Activated CD4-positive, alpha-beta T cell treated with anti-CD3 and anti-CD28 coated beads, Interleukin-2, Interleukin-4, amounts not matched to agents 100 ng/mL and 50 ng/mL, durations not matched to agents 16 hours and 8 hours (primary cell): ENCODE data around the gene MOCOS.

Source experiments
- DNase-seq: peaks from one replicate; pipeline ENCODE4 v3.0.0-alpha.2; 2020; ENCODE audit warnings: low spot score

The MOCOS gene

DNA sequence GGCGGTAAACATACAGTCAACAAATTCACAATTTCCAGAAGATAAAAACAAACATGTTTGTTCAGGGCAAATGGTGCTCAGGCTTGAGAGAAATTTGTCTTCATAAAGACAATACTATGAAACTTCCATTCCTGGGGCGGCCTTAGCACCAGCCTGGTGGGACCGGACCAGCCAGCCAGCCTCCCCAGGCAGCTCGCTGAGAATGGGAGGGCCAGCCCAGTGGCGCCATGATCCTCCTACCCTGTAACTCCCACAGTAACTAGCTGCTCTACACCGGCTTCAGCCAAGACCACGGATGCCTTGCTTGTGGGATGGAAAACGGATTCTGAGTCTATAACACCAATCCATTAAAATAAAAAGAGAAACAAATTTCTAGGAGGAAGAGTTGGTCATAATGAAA lies 86.0 kb downstream of the MOCOS start:
- DNase-seq = no peak

DNA sequence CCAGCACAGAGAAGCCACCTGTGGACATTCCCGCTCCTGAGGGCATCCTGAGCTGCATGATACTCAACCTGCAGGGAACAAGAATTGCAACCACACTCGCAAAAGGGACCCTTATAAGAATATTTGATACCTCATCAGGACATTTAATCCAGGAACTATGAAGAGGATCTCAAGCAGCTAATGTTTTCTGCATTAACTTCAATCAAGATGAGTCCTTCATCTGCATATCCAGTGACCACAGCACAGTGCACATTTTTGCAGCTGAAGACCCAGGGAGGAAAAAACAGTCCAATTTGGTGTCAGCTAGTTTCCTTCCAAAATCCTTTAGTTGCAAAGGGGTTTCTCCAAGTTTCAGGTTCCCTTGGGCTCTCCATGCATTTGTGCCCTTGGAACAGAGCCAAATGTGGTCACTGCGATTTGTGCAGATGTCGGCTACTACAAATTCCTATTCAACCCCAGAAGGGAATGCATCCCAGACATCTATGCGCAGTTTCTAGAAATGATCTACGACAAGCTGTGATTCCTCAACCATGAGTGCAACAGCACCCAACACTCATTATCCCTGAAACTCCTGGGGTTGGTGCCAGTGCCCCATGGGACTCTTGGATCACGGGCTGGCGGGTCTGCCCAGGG lies 86.9 kb downstream of the MOCOS start:
- DNase-seq = no peak

DNA sequence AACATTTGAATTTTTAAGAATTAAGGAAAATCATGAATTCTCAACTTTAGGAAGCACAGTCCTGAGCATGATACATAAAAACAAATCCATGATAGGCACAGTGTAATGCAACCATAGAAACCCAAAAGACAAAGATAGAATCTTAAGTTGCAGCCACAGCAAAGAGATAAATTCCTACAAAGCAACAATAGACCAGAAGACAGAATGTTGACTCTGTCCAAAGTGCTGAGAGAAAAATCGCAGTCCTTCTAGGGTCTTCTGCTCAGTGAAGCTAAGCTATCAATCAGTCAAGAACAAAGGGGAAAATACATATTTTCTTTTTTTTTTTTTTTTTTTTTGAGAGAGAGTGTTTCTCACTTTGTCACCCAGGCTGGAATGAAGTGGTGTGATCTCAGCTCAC lies 88.3 kb downstream of the MOCOS start:
- DNase-seq = no peak

DNA sequence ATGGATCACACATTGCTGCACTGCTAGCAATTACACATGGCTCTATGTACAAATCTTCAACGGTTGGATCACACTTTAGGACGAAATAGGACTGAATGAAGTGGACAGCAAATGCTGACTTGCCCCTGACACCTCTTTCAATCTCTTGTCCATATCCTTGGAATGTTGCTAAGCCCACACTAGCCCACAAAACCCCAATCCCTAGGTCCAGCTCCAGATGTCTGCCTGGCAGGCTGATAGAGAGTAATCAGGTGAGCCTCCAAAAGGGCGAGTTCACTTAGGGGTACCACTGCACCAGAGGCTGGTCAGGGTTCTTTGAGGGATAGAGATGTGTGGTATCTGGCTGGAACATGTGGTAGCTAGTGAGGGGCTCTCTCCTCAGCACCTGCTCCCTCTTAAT lies 91.7 kb downstream of the MOCOS start:
- no peak for DNase-seq

DNA sequence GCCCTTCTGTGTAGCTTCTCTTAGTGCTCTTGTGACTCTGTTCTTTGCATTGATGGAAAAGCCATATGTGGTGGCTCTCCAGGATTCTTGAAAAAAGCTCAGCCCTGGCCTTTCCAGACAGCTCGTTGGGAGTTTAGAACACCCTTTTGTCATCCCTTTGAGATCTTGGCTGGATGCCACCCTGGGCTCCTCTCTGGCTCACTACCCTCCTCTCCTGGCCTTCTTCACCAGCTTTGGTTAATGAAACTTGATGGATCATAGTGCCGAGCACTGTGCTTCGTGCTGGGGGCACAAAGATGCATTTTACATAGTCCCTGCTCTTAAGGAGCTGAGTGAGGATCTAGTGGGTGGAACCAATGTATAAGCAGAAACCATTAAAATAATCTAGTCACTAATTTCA lies 94.6 kb downstream of the MOCOS start:
- DNase-seq = no peak

DNA sequence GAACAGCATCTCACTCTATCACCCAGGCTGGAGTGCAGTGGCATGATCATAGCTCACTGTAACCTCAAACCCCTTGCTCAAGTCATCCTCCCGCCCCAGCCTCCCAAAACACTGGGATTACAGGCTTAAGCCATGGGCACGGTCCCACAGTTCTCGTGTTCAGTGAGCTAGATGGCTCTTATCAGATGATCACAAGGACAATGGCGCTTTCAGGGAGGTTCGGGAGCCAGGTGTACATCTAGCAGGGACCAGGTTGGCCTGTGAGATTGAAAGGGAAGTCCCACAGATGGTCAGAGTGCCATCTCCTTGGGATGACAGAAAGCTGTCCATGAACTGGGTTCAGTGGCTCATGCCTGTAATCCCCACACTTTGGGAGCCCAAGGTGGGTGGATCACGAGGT lies 96.2 kb downstream of the MOCOS start:
- no peak for DNase-seq

DNA sequence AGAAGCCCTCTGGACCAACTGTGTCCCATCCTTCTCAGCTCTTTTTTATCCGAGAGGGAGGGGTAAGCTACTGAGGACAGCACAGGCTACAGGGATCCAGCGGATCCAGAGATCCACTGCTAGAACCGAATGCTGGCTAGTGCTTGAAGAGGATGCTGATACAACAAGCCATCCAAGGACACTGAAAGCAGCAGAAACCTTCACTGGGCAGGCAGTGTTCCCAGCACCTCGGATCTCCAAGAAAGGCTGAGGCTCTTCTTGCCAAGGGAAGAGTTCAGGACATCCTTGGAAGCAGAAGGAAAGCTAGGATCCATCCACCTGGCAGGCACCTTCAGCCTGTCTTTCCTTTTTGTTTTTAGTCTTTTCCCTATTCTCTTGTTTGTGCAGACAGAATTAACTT lies 97.0 kb downstream of the MOCOS start:
- no peak for DNase-seq

DNA sequence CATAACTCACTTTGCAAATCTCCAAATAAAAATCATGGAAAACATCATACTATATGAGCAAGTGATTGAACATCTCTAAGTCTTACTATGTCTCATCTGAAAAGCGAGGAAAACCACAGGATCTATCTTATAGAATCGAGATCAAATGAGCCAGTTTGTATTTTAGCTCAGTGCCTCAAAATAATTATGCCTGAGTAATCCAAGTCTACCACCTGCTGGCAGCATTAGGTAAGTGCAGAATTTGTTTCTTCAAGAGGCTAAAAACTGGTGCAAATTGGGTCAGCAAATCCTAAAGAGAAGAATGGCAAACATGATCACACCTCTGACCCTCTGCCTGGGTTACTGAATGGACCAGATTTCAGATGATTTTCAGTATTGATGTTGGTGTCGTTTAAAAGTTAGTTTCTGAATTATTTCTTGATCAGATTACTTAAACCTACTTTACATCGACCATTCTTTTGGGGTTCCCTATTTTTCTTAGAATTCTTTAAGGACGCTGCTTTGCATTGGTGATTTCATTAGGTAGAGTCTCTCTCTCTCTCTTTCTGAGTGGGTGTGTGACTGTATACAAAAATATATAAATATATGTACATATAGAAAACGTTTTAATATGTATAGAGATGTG lies 97.5 kb downstream of the MOCOS start:
- DNase-seq = peak; percentile 55

DNA sequence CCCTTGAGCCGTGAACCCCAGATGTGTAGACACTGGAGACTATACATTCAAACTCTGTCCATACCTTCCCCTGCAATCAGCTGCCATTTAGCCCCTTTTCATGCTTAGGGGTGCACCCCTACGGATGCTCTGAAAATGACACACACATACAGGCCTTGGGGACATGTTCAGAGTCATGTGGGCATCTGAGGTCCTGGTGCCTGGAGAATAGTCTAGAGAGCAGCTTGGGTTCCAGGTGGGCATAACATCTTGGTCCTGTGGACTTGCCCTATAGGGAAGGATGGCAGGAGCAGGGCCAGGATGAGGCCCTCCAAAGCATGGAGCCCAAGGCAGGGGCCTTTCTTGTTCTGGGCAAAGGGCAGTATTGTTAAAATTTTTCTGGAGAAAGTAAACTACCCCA lies 100.4 kb downstream of the MOCOS start:
- DNase-seq = no peak

DNA sequence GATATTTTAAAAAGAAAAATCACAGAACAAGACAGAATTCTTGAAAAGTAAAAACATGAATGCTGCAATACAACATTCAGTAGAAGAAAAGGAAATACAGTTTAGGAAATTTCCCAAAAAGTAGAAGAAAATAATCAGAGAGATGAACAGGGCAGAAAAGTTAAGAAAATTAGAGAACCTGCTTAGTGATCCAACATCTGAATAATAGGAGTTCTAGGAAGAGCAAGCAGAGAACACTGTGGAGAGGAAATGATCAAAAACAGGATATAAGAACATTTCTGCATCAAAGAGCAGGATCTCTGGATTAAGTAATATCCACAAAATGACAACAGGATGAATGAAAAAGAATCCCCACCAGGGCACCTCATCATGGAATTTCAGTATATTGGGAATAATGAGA lies 101.4 kb downstream of the MOCOS start:
- DNase-seq = no peak

DNA sequence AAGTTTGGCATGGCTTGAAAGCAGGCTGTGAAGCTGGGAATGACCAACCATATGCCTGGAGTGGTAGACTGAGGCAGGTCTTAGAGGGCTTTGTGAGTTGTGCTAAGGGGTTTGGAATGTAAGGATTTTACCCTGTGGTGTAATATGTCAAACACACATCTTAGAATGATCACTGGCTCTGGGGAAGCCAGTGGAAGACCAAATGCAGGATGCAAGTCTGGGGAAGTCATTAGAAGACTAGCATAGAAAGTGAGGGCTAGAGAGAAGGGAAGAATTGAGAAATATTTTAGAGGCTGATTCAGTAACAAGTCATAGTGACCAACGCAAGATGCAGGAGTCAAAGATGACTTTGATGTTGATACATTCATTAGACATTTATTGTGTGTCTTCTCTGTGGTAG lies 106.7 kb downstream of the MOCOS start:
- DNase-seq = no peak

DNA sequence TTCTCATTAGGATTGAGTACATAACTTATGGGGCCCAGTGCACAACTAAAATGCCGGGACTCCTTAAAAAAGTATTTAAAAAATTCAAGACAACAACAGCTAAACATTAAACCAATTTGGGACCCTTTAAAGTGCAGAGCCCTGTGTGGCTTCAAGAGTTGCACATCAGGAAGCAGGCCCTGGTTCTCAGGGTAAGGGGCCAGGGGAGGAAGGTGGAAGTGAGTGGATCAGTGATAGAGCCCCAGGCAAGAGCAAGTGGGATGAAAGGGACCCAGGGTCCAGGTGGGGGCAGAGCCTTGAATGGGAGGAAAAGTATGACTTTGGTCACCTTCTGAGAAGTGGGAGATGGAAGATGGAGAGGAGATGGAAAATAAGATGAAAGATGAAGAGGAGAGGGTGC lies 107.9 kb downstream of the MOCOS start:
- no peak for DNase-seq

DNA sequence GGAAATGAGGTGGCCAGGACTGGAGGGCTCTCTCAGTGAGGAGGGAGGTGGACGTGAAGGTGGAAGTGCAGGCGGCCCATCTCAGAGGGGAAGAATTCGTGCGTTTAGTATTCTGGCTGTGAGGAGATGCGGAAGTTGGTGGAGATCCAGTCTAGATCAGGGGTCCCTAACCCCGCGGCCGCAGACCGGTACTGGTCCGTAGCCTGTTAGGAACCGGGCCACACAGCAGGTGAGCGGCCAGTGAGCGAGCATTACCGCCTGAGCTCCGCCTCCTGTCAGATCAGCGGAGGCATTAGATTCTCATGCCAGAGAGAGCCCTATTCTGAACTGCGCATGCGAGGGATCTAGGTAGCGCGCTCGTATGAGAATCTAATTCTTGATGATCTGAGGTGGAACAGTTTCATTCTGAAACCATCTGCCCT lies 108.6 kb downstream of the MOCOS start:
- no peak for DNase-seq

DNA sequence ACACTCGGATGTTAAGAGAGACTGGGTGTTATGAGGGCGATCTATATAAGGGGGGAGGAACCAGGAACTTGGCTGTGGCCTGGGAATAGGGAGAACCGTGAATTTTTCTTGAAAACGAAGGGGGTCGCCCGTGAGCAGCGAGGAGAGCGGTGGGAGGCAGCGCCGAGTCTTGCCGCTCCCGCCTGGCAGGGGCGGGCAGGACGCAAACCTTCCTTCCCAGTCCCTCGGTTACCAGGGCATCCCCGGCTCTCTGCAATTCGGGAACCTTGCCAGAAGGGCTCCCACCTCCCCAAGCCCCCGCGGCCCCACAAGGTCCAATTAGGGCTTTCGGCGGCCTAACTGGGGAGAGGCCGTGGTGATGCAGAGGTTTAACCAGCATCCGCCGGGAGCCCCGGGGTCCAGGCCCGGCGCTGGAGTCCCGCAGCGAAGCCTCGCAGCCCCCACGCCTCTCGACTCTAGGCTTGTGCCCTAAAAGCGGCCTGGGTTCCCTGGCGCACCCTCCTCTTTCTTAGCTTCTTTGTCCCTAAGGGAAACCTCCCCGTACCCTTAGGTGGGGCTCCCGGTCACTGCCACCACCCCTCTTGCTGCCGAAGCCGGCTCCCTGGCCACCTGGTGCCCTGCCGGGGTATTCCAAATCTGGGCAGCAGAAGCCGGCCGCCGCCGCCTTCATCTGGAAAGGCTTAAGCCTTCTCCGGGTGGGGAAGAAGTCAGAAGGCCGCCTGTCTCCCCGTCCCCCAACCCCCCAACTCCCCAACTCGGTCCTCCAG lies 109.5 kb downstream of the MOCOS start:
- no peak for DNase-seq

DNA sequence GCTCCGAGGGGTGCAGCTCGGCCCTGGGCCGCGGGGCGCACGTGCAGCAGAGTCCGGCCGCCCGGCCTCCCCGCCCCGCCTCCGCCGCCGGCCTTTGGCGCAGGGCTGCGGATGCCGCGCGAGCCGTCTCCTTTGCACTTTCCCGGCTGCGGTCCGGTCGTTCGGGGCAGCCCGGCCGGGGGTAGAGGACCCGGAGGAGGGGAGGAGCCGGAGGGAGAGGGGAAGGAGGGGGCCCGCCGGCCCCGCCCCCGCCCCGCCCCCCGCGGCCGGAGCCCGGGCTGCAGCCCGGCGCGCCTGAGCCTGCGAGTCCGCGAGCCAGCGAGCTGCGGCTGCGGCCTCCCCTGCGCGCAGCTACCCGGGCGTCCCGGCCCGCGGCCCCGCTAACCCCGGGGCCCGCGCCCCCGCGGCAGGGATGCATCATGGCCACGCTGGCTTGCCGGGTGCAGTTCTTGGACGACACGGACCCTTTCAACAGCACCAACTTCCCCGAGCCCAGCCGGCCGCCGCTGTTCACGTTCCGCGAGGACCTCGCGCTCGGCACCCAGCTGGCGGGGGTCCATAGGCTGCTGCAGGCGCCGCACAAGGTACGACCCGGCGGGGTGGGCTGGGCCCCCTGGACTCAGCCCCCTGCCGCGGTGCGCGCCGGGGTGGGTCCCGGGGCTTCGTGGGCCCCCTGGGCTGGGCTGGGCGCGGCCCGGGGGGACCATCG lies 110.3 kb downstream of the MOCOS start, which contains the start of gene FHOD3:
Gene FHOD3, plus strand, starts transcription at position 297 of the 709 bp plus-strand sequence. Its CDS starts 123 bp downstream, at position 420.
- no peak for DNase-seq

DNA sequence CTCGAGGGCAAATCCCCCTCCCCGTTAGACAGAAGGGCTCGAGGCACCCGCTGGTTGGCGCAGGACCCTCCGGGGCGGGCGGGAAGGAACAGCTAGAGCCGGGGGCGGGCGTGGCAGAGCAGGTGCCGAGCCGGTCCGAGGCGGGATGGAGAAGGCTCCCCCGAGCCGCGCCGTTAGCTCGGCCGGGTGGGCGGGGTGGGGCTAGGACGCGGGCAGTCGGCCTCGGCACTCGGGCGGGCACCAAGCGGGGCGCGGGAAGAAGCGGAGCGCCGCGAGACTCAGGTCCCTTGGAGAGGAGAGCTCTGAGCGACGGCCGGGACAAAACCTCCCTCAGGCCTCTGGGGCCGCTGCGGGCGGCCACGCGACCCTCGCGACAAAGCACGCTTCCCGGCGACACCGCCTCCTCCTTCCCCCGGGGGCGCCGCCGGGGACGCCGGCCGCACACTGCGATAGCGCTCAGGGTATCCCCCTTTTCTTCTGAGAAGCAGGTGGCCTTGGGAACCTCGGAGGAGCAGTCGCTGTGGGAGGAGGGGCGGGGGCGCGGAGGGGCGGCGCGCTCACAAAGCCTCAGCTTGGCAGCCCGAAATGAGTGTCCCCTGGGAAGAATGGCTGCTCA lies 110.9 kb downstream of the MOCOS start:
- DNase-seq = no peak

DNA sequence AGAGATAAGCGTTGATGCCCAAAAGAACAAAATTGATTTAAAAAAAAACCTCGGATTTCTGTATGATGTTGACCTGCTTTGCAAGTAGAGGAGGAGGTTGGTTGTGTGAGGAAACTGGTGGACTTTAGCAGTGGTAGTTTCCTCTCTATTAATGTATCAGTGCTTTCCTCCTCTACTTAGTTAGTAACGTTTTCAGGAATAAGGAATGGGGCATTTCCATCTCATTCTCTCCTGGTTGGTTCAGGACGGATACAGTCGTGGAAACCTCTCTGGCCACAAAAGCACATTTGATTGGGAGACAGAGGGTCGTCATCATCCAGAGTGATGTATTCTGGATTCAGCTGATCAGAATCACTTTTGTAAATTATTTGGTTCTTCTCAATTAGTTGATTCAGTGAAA lies 111.7 kb downstream of the MOCOS start:
- no peak for DNase-seq

DNA sequence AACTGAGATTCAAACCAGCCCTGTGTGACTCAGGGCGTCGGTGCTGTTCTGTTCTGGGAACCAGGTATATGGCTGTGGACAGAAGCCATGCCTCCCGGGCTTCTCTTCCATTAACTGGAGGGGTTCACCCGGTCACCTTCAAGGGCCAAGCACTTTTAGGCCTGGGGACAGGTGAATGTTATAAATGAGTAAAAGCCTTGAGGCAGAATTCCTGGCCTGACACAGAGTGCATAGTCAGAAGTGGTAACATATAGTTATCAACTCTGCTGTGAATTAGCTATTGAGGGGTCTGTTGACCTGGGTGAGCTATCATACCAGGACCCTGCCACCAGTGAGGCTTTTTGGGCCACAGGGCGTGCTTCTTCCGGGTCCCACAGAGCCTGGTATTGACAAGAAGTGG lies 112.9 kb downstream of the MOCOS start:
- no peak for DNase-seq

DNA sequence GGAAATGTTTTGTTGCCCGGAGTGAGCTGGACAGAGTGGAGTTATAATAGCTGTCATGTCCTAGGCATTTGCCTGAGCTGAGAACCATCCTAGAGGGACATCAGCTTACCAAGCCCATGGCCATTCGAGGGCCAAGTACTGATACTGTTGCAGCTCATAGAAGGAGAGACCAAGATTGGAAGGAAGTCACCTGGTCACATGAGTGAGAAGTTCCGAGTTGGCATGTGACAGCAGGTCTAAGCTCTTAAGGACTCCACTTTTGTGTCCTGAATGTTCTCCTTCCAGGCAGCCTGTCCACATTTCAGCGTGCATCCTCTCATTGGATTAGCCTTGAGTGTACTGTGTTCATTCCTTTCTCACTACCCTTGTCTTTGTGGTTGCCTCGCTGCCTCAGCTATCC lies 114.6 kb downstream of the MOCOS start:
- DNase-seq = no peak

DNA sequence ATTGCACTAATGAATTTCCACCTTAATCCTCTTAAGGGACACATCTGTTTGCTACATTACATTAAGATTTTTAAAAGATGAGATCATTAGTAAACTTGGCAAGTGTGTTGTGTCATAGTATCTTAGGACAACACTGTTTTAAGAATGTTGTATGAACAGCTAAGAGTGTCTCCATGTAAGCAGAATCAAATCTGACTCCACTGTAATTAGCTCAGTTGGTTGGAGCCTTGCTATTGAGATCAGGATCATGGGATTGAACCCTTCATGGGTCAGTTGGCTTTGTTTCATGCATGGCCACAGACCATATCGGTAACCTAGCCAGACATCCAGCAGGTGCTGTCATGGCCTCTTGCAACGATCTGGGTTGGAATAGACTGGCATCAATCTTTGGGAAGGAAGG lies 115.4 kb downstream of the MOCOS start:
- DNase-seq = no peak

DNA sequence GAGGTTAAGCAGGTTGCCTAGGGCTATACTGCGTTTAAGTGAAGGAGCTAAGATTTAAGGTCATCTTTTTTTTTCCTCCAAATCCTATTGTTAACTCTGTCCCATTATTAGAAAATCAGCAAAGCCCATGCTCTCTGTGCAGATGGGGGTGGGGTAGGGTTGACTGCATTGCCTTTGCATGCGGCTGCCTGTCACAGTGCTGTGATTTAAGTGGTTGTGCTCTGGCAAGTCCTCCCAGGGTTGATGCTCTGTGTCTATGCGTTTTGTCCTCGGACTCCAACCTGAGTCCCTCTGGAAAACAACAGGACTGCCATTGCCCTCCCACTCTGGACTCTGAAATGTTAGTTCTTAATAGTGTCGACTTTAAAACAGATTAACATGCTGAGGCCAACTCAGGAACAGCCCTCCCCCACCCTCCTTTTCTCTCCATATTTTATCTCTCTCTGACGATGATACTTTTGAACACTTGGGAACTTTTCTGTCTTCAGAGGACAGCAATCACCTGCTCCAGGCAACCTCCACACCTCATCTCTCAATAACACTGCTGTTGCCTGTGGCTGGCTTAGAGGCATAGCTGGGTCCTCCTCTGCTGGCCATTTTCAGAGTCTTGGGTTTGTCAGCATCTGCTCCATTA lies 116.0 kb downstream of the MOCOS start:
- no peak for DNase-seq

DNA sequence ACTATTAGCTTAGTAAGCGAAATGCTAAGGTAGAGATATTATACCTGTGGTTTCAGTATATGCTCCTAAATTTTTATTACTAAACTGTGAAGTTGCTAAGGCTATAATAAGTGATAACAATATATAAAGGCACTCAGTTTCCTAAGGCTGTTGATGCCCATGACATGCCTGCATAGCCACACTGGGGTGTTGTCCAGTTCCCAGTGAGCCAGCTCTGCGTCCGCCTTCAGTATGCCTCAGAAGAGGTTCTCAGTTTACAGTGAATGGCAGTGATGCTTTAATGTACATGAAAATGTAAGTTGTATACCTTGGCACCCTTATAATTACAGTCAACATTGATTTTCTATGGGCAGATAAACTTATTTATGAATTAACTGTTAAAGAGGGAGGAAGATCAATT lies 117.4 kb downstream of the MOCOS start:
- no peak for DNase-seq
